Measurements from ENCODE around the gene RBMS1. TPM values are rescaled to one million over a fixed set of nuclear protein-coding genes. Genes with fewer than 3 reads are reported as not detected.

RBMS1 gene
- total RNA-seq, 3 donors from 2014 or later = 81.3 to 96.2 (median 92.1) TPM

GRCh38 chr2:160251569-160251968 is 242.0 kb downstream of the RBMS1 start:
- Histone ChIP-seq H3K4me1 (no peaks in the 10 kb centered on the region), H3K27me3 (no peaks in the 10 kb centered on the region), H3K27ac (no peak overlapping the region), H3K9me3 (no peaks in the 10 kb centered on the region), H3K4me3 (no peak overlapping the region), H3K36me3 (no peaks in the 10 kb centered on the region)
- intact Hi-C loops (cut with DNase I; ENCODE audit: low total_unique reads) = no loop called here
- no peak for DNase-seq (ENCODE audit: low spot score in 2 of 2)
- TF ChIP-seq CTCF (IDR thresholded peaks at IDR 0.05) (no peak), POLR2A (IDR thresholded peaks at IDR 0.05) (no peak), POLR2AphosphoS5 (IDR thresholded peaks at IDR 0.05) (no peak)

- intact Hi-C loops (cut with DNase I; ENCODE audit: low total_unique reads) = no loop called here
- no peak for DNase-seq (ENCODE audit: low spot score in 2 of 2)
- H3K4me1 ChIP-seq = no peaks in the 10 kb centered on the region
- H3K9me3 ChIP-seq = no peaks in the 10 kb centered on the region
- no peaks in the 10 kb centered on the region for H3K27me3 ChIP-seq
- H3K4me3 ChIP-seq = no peak overlapping the region
- no peaks in the 10 kb centered on the region for H3K36me3 ChIP-seq
- TF ChIP-seq CTCF (IDR thresholded peaks at IDR 0.05) (no peak), POLR2A (IDR thresholded peaks at IDR 0.05) (no peak), POLR2AphosphoS5 (IDR thresholded peaks at IDR 0.05) (no peak)
- no peak overlapping the region for H3K27ac ChIP-seq
Measured at GRCh38 chr2:160249876-160250275, 243.7 kb downstream of the RBMS1 start.

GRCh38 chr2:160247296-160248035 is 246.1 kb downstream of the RBMS1 start:
- intact Hi-C loops (cut with DNase I; ENCODE audit: low total_unique reads) = no loop called here
- Histone ChIP-seq H3K36me3 (no peaks in the 10 kb centered on the region), H3K27ac (peak overlapping the region in 1 of 2 donors; percentile 37), H3K4me1 (no peaks in the 10 kb centered on the region), H3K27me3 (no peaks in the 10 kb centered on the region), H3K4me3 (no peak overlapping the region), H3K9me3 (no peaks in the 10 kb centered on the region)
- no peak for DNase-seq (ENCODE audit: low spot score in 2 of 2)
- TF ChIP-seq POLR2AphosphoS5 (IDR thresholded peaks at IDR 0.05) (no peak), POLR2A (IDR thresholded peaks at IDR 0.05) (no peak), CTCF (IDR thresholded peaks at IDR 0.05) (no peak)

- intact Hi-C loops (cut with DNase I; ENCODE audit: low total_unique reads) = no loop called here
- TF ChIP-seq CTCF (IDR thresholded peaks at IDR 0.05) = no peak
- TF ChIP-seq POLR2A (IDR thresholded peaks at IDR 0.05) = no peak
- no peak for TF ChIP-seq POLR2AphosphoS5 (IDR thresholded peaks at IDR 0.05)
Measured at GRCh38 chr2:160246356-160246755, 247.3 kb downstream of the RBMS1 start.

GRCh38 chr2:160245614-160246155 is 247.9 kb downstream of the RBMS1 start:
- no peak for DNase-seq (ENCODE audit: low spot score in 2 of 2)
- Histone ChIP-seq H3K4me1 (no peaks in the 10 kb centered on the region), H3K27ac (no peak overlapping the region), H3K36me3 (no peaks in the 10 kb centered on the region), H3K9me3 (no peaks in the 10 kb centered on the region), H3K4me3 (no peak overlapping the region), H3K27me3 (no peaks in the 10 kb centered on the region)
- TF ChIP-seq POLR2A (IDR thresholded peaks at IDR 0.05) (no peak), POLR2AphosphoS5 (IDR thresholded peaks at IDR 0.05) (no peak), CTCF (IDR thresholded peaks at IDR 0.05) (no peak)
- intact Hi-C loops (cut with DNase I; ENCODE audit: low total_unique reads) = no loop called here

More at GRCh38 chr2:160246356-160246755, 247.3 kb downstream of the RBMS1 start:
- H3K4me1 ChIP-seq = no peaks in the 10 kb centered on the region
- no peaks in the 10 kb centered on the region for H3K9me3 ChIP-seq
- no peak for DNase-seq (ENCODE audit: low spot score in 2 of 2)
- no peaks in the 10 kb centered on the region for H3K27me3 ChIP-seq
- H3K27ac ChIP-seq = no peak overlapping the region
- H3K36me3 ChIP-seq = no peaks in the 10 kb centered on the region
- no peak overlapping the region for H3K4me3 ChIP-seq

All from breast epithelium (tissue), 4 donors.